GM19193 (cell line): ENCODE measurements around the gene PLCB3.

Experiments used
- POLR2A ChIP-seq: IDR thresholded peaks from 4 replicates; pipeline ENCODE4 v1.6.1; 2011; ENCODE audit not compliant: insufficient read depth, insufficient read length; ENCODE audit errors: extremely low read depth

Gene PLCB3

DNA sequence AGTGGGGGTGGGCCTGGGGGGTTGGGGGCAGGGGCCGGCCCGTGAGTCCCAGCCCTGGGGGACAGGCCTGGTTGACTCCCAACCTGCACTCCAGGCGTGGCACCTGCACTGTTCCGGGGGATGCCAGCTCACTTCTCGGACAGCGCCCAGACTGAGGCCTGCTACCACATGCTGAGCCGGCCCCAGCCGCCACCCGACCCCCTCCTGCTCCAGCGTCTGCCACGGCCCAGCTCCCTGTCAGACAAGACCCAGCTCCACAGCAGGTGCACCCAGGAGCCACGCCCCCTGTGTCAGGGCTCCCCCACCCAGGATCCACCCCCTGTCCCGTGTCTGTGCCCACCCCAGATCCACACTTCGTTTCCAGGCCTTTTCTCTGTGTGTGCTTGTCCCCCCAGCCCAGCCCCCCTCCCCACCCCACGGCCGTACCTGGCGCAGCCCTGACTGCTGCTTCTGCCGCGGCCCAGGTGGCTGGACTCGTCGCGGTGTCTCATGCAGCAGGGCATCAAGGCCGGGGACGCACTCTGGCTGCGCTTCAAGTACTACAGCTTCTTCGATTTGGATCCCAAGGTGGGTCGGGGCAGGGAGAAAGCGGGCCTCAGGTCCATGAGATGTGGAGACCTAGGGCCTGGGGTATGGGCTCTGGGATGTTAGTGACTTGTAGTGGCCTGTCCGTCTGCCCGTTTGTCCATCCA lies 40.0 kb upstream of the PLCB3 start:
- no peak for TF ChIP-seq POLR2A

GRCh38 chr11:64216879-64217278 lies 34.5 kb upstream of the PLCB3 start:
- no peak for TF ChIP-seq POLR2A

DNA sequence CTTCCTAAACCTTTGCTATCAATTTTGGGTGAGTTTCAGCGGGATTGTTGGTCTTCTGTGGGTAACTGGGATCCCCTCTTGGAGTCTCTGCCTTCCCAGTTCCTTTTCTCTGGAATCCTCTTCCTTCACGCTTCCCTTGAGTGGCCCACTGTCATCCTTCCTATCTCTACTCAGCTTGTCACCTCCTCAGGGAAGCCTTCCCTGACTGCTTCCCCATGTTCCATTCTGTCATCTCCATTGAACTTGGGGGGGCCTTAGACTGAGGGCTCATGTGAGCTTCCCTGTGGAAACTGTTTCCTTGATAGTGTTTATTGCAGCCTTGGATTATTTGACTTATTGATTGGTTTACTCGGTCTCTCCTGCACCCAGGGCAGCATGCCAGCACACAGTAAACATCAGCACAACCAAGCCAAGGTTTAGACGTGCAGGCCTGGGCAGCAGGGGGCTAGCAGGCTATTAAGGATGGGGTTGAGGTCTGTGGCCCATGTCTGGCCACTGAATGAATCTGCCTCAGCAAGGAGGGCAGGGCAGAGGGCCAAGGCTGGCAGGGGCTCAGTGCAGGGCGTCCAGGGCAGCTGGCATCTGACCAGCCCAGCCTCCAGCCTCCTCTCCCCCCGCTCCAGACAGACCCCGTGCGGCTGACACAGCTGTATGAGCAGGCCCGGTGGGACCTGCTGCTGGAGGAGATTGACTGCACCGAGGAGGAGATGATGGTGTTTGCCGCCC lies 32.5 kb upstream of the PLCB3 start:
- no peak for TF ChIP-seq POLR2A

DNA sequence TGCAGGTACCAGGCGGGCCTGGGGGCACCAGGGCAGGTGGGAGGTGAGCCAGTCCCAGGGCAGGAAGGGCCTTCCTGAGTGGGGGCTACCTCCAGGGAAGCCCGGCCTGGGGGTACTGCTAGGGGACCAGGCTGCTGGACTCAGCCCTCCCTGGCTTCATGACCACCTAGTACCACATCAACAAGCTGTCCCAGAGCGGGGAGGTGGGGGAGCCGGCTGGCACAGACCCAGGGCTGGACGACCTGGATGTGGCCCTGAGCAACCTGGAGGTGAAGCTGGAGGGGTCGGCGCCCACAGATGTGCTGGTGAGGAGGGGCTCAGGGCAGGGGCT lies 32.0 kb upstream of the PLCB3 start:
- no peak for TF ChIP-seq POLR2A

DNA sequence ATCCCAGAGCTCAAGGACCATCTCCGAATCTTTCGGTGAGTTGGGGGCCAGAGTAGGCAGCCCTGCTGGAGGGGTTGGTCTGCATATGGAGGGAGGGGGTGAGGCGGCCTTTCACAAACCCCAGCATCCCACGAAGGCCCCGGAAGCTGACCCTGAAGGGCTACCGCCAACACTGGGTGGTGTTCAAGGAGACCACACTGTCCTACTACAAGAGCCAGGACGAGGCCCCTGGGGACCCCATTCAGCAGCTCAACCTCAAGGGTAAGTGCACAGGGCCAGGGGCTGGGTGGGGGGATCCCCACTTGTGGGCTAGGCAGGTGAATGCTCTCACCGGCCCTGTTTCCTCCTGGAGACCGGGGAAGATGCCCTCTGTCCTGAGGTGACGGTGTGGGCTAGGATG lies 31.6 kb upstream of the PLCB3 start:
- TF ChIP-seq POLR2A: no peak

- no peak for TF ChIP-seq POLR2A
These were observed 31.1 kb upstream of the PLCB3 start for GRCh38 chr11:64220271-64220670.

DNA sequence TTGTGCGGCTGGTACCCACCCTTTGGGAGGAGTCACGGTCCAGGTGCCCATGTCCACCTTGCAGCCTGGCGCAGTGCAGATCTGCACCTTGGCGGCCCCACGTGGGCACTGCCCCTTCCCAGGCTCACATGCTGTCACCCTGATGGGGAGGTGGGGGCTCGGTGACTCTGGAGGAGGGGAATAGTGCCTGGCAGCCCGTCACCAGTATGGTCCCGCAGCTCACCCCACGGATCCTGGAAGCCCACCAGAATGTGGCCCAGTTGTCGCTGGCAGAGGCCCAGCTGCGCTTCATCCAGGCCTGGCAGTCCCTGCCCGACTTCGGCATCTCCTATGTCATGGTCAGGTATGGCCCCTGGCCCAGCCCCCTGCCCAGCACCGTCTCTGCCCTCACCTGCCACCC lies 30.5 kb upstream of the PLCB3 start:
- no peak for TF ChIP-seq POLR2A

DNA sequence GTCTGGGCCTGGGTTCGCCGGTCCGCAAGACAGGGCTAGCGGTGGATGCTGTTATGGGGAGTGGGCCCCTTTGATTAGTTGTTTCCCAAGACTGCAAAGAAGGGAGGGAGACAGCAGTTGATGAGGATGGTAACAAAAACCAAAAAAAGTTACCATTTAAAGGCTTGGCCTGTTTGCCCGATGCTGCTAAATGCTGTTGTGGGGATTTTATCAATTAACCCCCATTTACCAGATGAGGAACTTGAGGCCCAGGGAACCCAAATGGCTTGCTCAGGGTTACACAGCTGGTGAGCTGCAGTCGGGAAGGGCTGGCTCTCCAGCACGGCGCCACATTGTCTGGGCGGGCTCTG lies 28.7 kb upstream of the PLCB3 start:
- TF ChIP-seq POLR2A: no peak

DNA sequence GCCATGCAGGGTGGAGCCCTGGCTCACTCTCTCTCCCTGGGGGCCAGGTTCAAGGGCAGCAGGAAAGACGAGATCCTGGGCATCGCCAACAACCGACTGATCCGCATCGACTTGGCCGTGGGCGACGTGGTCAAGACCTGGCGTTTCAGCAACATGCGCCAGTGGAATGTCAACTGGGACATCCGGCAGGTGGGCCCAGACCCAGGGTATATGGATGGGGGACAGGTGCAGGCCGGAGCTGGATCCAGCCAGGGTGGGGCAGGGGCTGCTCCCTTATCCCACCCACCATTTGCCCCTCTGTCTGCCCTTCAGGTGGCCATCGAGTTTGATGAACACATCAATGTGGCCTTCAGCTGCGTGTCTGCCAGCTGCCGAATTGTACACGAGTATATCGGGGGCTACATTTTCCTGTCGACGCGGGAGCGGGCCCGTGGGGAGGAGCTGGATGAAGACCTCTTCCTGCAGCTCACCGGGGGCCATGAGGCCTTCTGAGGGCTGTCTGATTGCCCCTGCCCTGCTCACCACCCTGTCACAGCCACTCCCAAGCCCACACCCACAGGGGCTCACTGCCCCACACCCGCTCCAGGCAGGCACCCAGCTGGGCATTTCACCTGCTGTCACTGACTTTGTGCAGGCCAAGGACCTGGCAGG lies 28.2 kb upstream of the PLCB3 start:
- no peak for TF ChIP-seq POLR2A

DNA sequence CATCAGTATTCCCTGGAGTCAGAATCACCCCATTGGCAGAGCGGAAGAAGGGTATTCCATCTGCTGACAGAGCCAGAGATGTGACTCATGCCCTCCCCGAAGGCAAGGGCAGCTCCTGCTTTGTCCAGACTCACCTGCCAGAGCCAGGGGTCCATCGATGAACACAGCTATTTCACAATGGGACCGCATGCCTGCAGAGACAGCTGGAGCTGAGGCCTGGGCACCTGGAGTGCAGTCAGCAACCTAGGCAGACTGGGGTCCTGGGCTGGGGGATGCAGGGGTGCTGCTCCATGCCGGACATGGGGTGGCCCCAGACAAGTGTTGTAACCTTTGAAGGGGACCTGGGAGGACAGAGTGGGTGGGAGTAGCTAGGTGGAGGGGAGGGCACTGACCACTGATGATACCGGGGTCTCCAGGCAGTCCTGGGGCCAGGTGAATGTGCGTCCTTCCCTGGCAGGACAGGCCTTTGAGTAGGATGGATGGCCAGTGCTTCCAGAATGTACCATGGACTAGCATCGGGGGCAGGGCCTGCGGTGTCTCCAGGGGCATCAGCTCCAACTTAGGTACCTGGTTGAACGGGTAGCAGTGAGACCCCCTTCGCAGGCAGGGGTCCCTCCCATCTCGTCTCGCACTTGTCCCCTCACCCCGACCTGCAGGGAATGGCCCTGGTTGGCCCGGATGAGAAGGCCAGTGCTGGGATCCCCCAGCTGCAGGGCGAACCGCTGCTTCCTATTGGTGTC lies 27.0 kb upstream of the PLCB3 start:
- no peak for TF ChIP-seq POLR2A

DNA sequence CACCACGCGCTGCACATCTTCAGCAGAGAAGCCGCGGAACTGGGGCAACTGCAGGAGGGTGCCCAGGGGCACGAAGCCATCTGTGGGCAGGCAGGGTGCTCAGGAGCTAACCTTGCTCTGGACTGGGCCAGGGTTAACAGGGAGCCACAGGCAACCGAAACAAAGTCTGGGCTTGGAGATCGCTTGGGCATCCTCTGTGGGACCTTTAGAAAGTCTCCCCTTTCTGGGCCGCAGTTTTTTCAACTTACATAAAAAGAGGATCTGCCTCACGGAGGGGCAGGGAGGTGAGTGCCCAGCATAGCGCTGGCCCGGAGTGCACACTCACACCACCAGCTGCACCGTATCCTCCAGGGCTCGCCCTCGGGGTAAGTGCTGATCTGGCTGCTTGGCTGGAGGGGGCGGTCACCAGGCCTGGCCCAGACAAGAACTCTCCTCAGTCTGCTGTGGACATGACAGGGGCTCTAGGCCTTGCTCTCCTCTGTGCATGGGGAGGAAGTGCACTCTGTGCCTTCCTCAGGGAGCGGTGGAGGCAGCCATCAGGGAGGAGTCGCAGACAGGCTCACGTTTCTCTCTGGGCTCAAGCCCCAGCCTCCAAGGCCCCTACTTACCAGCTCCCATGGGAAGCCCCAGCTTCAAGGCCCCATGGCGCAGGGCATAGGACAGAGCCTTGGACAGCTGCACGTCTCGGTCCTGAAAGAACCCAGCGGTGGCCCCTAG lies 26.3 kb upstream of the PLCB3 start:
- no peak for TF ChIP-seq POLR2A

- TF ChIP-seq POLR2A: peak; percentile 81
These were observed 25.5 kb upstream of the PLCB3 start, which contains the start of the genes NUDT22 and TRPT1 for GRCh38 chr11:64225608-64226506. TSS of gene NUDT22 (plus strand) at chr11:64226274. CDS start at chr11:64226653, 379 bp downstream. TSS of gene TRPT1 (minus strand) at chr11:64226186. CDS start at chr11:64225860, 326 bp downstream.

GRCh38 chr11:64226507-64227051 lies 24.8 kb upstream of the PLCB3 start:
- TF ChIP-seq POLR2A: peak; percentile 33
